ENCODE data around the gene CCAR1. TPM values are rescaled to one million over a fixed set of nuclear protein-coding genes. Genes with fewer than 3 reads are reported as not detected.
A peak's percentile ranks its signal among the peaks of the same experiment; 100 is the strongest.
"Not testable (repeated sequence)": the region's sequence is repeated elsewhere in the genome, so short reads cannot be mapped to it uniquely, and the experiment has no call there.

The CCAR1 gene
- polyA plus RNA-seq, 4 donors, result 33.9 to 78.7 (median 54.7) TPM

GRCh38 chr10:68800211-68800610 is 79.2 kb downstream of the CCAR1 start:
- 61 to 73% (median 62%) methylated on average over 2 of the region's 2 CpGs for WGBS, 3 donors
- Histone ChIP-seq H3K9me3 (ENCODE audit: control insufficient read depth in 2 of 2, insufficient read depth in 1 of 2, low read depth in 1 of 2, low read length in 1 of 2) (no peaks in the 10 kb centered on the region), H3K4me3 (ENCODE audit: low read depth in 1 of 3, low read length in 3 of 3) (no peak overlapping the region), H3K4me1 (ENCODE audit: control insufficient read depth in 3 of 3, insufficient read depth in 2 of 3, low read depth in 1 of 3, low read length in 2 of 3) (no peaks in the 10 kb centered on the region), H3K36me3 (ENCODE audit: control insufficient read depth in 3 of 3, insufficient read depth in 2 of 3, low read depth in 1 of 3, low read length in 3 of 3) (peaks cover 2 to 26% (median 3%) of the 10 kb centered on the region in 3 donors), H3K27ac (ENCODE audit: low read depth in 1 of 3, low read length in 2 of 3) (no peak overlapping the region), H3K27me3 (ENCODE audit: control insufficient read depth in 3 of 3, insufficient read depth in 3 of 3, low read length in 3 of 3) (no peaks in the 10 kb centered on the region)
- no peak for FAIRE-seq
- DNase-seq, result no peak

DNA sequence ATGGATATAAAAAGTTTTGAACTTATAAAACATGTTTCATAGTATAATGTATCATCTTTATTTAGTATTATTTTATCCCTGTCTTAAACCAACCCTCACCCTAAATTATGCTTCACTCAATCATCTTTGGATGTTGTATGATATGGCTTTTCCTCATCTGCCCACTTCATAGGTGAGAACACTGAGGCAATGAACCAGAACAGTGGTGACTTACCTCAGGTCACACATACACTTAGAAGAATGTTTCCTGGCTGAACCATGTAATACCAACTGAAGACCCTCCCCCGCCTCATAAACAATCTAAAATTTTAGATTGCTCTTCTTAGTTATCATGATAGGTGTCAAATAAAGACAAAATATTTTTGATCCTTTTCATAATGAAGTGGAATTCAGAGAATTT is 83.7 kb downstream of the CCAR1 start:
- H3K27ac ChIP-seq (ENCODE audit: low read depth in 1 of 3, low read length in 2 of 3), result no peak overlapping the region
- H3K4me3 ChIP-seq (ENCODE audit: low read depth in 1 of 3, low read length in 3 of 3), result no peak overlapping the region
- H3K36me3 ChIP-seq (ENCODE audit: control insufficient read depth in 3 of 3, insufficient read depth in 2 of 3, low read depth in 1 of 3, low read length in 3 of 3), result no peaks in the 10 kb centered on the region
- H3K27me3 ChIP-seq (ENCODE audit: control insufficient read depth in 3 of 3, insufficient read depth in 3 of 3, low read length in 3 of 3), result no peaks in the 10 kb centered on the region
- DNase-seq (no peak), FAIRE-seq (no peak)
- 97 to 100% (median 97%) methylated on average over 1 of the region's 1 CpG for WGBS, 3 donors
- no peaks in the 10 kb centered on the region for H3K4me1 ChIP-seq (ENCODE audit: control insufficient read depth in 3 of 3, insufficient read depth in 2 of 3, low read depth in 1 of 3, low read length in 2 of 3)
- H3K9me3 ChIP-seq (ENCODE audit: control insufficient read depth in 2 of 2, insufficient read depth in 1 of 2, low read depth in 1 of 2, low read length in 1 of 2), result no peaks in the 10 kb centered on the region

DNA sequence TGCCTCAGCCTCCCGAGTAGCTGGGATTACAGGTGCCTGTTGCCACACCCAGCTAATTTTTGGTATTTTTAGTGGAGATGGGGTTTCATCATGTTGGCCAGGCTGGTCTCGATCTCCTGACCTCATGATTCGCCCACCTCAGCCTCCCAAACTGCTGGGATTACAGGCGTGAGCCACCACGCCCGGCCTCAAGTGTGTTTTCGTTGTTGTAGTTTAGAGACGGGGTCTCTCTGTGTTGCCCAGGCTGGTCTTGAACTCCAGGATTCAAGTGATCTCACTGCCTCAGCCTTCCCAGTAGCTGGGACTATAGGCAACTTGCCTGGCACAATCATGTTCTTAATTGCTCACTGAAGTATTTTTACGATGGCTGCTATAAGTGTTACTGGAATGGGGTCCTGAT is 89.8 kb downstream of the CCAR1 start:
- not testable (repeated sequence) for DNase-seq; H3K36me3 ChIP-seq (ENCODE audit: control insufficient read depth in 3 of 3, insufficient read depth in 2 of 3, low read depth in 1 of 3, low read length in 3 of 3); H3K4me1 ChIP-seq (ENCODE audit: control insufficient read depth in 3 of 3, insufficient read depth in 2 of 3, low read depth in 1 of 3, low read length in 2 of 3); H3K9me3 ChIP-seq (ENCODE audit: control insufficient read depth in 2 of 2, insufficient read depth in 1 of 2, low read depth in 1 of 2, low read length in 1 of 2); FAIRE-seq; H3K27ac ChIP-seq (ENCODE audit: low read depth in 1 of 3, low read length in 2 of 3); H3K27me3 ChIP-seq (ENCODE audit: control insufficient read depth in 3 of 3, insufficient read depth in 3 of 3, low read length in 3 of 3); H3K4me3 ChIP-seq (ENCODE audit: low read depth in 1 of 3, low read length in 3 of 3)
- WGBS, 3 donors, result 91 to 94% (median 92%) methylated on average over 9 of the region's 9 CpGs

DNA sequence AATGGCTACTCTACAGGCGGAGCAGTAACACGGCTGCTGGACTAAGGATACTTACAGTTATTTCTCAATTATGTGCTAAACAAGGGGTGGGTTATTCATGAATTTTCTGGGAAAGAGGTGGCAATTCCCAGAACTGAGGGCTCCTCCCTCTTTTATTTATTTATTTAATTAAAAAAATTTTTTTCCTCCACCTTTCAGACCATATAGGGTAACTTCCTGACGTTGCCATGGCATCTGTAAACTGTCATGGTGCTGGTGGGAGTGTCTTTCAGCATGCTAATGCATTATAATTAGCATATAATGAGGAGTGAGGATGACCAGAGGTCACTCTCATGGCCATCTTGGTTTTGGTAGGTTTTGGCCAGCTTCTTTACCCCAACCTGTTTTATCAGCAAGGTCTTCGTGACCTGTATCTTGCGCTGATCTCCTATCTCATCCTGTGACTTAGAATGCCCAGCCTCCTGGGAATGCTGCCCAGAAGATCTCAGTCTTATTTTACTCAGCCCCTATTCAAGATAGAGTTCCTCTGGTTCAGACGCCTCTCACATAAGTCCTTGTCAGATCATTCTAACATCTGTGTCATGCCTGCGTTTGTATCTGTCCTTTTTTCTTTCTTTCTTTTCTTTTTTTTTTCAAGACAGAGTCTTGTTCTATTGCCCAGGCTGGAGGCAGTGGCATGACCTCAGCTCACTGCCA is 90.4 kb downstream of the CCAR1 start:
- no peak overlapping the region for H3K4me3 ChIP-seq (ENCODE audit: low read depth in 1 of 3, low read length in 3 of 3)
- H3K27ac ChIP-seq (ENCODE audit: low read depth in 1 of 3, low read length in 2 of 3), result no peak overlapping the region
- DNase-seq (no peak), FAIRE-seq (no peak)
- no peaks in the 10 kb centered on the region for H3K27me3 ChIP-seq (ENCODE audit: control insufficient read depth in 3 of 3, insufficient read depth in 3 of 3, low read length in 3 of 3)
- no peaks in the 10 kb centered on the region for H3K4me1 ChIP-seq (ENCODE audit: control insufficient read depth in 3 of 3, insufficient read depth in 2 of 3, low read depth in 1 of 3, low read length in 2 of 3)
- H3K9me3 ChIP-seq (ENCODE audit: control insufficient read depth in 2 of 2, insufficient read depth in 1 of 2, low read depth in 1 of 2, low read length in 1 of 2), result no peaks in the 10 kb centered on the region
- WGBS, 3 donors, result 83 to 85% (median 83%) methylated on average over 7 of the region's 7 CpGs
- H3K36me3 ChIP-seq (ENCODE audit: control insufficient read depth in 3 of 3, insufficient read depth in 2 of 3, low read depth in 1 of 3, low read length in 3 of 3), result no peaks in the 10 kb centered on the region

DNA sequence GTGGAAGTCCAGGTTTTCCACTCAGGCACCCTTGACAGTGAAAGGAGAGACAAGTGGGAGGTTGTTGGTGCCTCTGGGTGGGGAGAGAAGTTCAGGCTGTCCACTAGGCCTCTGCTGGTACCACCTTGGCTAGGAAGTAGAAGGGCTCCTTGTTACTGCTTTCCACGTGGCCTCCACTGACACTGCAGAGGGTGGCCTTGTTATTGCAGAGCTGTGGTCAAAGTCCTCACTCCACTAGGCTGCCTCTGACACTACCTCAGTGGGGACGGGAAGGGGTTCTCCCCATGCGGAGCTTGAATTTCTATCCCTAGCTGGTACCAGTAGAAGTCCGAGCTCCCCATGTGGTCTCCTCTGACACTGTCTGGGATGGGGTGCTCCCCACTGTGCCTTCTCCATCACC is 91.4 kb downstream of the CCAR1 start:
- Histone ChIP-seq H3K36me3 (ENCODE audit: control insufficient read depth in 3 of 3, insufficient read depth in 2 of 3, low read depth in 1 of 3, low read length in 3 of 3) (no peaks in the 10 kb centered on the region), H3K4me1 (ENCODE audit: control insufficient read depth in 3 of 3, insufficient read depth in 2 of 3, low read depth in 1 of 3, low read length in 2 of 3) (no peaks in the 10 kb centered on the region), H3K4me3 (ENCODE audit: low read depth in 1 of 3, low read length in 3 of 3) (no peak overlapping the region), H3K27ac (ENCODE audit: low read depth in 1 of 3, low read length in 2 of 3) (no peak overlapping the region), H3K27me3 (ENCODE audit: control insufficient read depth in 3 of 3, insufficient read depth in 3 of 3, low read length in 3 of 3) (no peaks in the 10 kb centered on the region), H3K9me3 (ENCODE audit: control insufficient read depth in 2 of 2, insufficient read depth in 1 of 2, low read depth in 1 of 2, low read length in 1 of 2) (no peaks in the 10 kb centered on the region)
- DNase-seq, result peak in 1 of 2 donors; percentile 20
- WGBS, 3 donors, result 62 to 78% (median 71%) methylated on average over 4 of the region's 4 CpGs
- FAIRE-seq, result no peak

- Histone ChIP-seq H3K4me3 (ENCODE audit: low read depth in 1 of 3, low read length in 3 of 3) (no peak overlapping the region), H3K27ac (ENCODE audit: low read depth in 1 of 3, low read length in 2 of 3) (no peak overlapping the region), H3K36me3 (ENCODE audit: control insufficient read depth in 3 of 3, insufficient read depth in 2 of 3, low read depth in 1 of 3, low read length in 3 of 3) (no peaks in the 10 kb centered on the region), H3K9me3 (ENCODE audit: control insufficient read depth in 2 of 2, insufficient read depth in 1 of 2, low read depth in 1 of 2, low read length in 1 of 2) (no peaks in the 10 kb centered on the region), H3K27me3 (ENCODE audit: control insufficient read depth in 3 of 3, insufficient read depth in 3 of 3, low read length in 3 of 3) (no peaks in the 10 kb centered on the region), H3K4me1 (ENCODE audit: control insufficient read depth in 3 of 3, insufficient read depth in 2 of 3, low read depth in 1 of 3, low read length in 2 of 3) (no peaks in the 10 kb centered on the region)
- no peak for FAIRE-seq
- DNase-seq, result no peak
Observed at GRCh38 chr10:68813559-68813958, 92.5 kb downstream of the CCAR1 start.

GRCh38 chr10:68816796-68817412 is 95.9 kb downstream of the CCAR1 start:
- DNase-seq (peak in 1 of 2 donors; percentile 19), FAIRE-seq (no peak)
- Histone ChIP-seq H3K9me3 (ENCODE audit: control insufficient read depth in 2 of 2, insufficient read depth in 1 of 2, low read depth in 1 of 2, low read length in 1 of 2) (no peaks in the 10 kb centered on the region), H3K4me3 (ENCODE audit: low read depth in 1 of 3, low read length in 3 of 3) (no peak overlapping the region), H3K27me3 (ENCODE audit: control insufficient read depth in 3 of 3, insufficient read depth in 3 of 3, low read length in 3 of 3) (no peaks in the 10 kb centered on the region), H3K4me1 (ENCODE audit: control insufficient read depth in 3 of 3, insufficient read depth in 2 of 3, low read depth in 1 of 3, low read length in 2 of 3) (no peaks in the 10 kb centered on the region), H3K27ac (ENCODE audit: low read depth in 1 of 3, low read length in 2 of 3) (no peak overlapping the region), H3K36me3 (ENCODE audit: control insufficient read depth in 3 of 3, insufficient read depth in 2 of 3, low read depth in 1 of 3, low read length in 3 of 3) (no peaks in the 10 kb centered on the region)
- WGBS, 3 donors, result 69 to 80% (median 69%) methylated on average over 4 of the region's 4 CpGs

DNA sequence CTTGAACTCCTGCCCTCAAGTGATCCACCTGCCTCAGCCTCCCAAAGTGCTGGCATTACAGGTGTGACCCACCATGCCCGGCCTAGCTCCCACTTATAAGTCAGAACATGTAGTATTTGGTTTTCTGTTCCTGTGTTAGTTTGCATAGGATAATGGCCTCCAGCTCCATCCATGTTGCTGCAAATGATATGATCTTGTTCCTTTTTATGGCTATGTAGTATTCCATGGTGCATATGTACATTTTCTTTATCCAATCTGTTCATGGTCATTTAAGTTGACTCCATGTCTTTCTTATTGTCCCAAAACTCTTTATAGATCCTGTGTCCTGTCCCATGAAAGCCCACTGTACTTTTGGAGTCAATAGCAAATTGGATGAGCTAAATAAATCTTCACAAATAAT is 99.3 kb downstream of the CCAR1 start:
- not testable (repeated sequence) for H3K9me3 ChIP-seq (ENCODE audit: control insufficient read depth in 2 of 2, insufficient read depth in 1 of 2, low read depth in 1 of 2, low read length in 1 of 2); H3K36me3 ChIP-seq (ENCODE audit: control insufficient read depth in 3 of 3, insufficient read depth in 2 of 3, low read depth in 1 of 3, low read length in 3 of 3); H3K27me3 ChIP-seq (ENCODE audit: control insufficient read depth in 3 of 3, insufficient read depth in 3 of 3, low read length in 3 of 3); FAIRE-seq; H3K4me3 ChIP-seq (ENCODE audit: low read depth in 1 of 3, low read length in 3 of 3); H3K4me1 ChIP-seq (ENCODE audit: control insufficient read depth in 3 of 3, insufficient read depth in 2 of 3, low read depth in 1 of 3, low read length in 2 of 3); H3K27ac ChIP-seq (ENCODE audit: low read depth in 1 of 3, low read length in 2 of 3); DNase-seq
- 86 to 100% (median 95%) methylated on average over 1 of the region's 1 CpG for WGBS, 3 donors

- not testable (repeated sequence) for DNase-seq; H3K27ac ChIP-seq (ENCODE audit: low read depth in 1 of 3, low read length in 2 of 3); H3K4me1 ChIP-seq (ENCODE audit: control insufficient read depth in 3 of 3, insufficient read depth in 2 of 3, low read depth in 1 of 3, low read length in 2 of 3); H3K4me3 ChIP-seq (ENCODE audit: low read depth in 1 of 3, low read length in 3 of 3); H3K9me3 ChIP-seq (ENCODE audit: control insufficient read depth in 2 of 2, insufficient read depth in 1 of 2, low read depth in 1 of 2, low read length in 1 of 2); H3K36me3 ChIP-seq (ENCODE audit: control insufficient read depth in 3 of 3, insufficient read depth in 2 of 3, low read depth in 1 of 3, low read length in 3 of 3); H3K27me3 ChIP-seq (ENCODE audit: control insufficient read depth in 3 of 3, insufficient read depth in 3 of 3, low read length in 3 of 3); FAIRE-seq
- WGBS, 3 donors, result 87 to 97% (median 89%) methylated on average over 2 of the region's 2 CpGs
Observed at GRCh38 chr10:68822626-68823025, 101.6 kb downstream of the CCAR1 start.

Data from small intestine (tissue), 7 donors.